ENCODE measurements around the gene ZNF614. TPM values are rescaled to one million over a fixed set of nuclear protein-coding genes. Genes with fewer than 3 reads are reported as not detected.
"Not testable (repeated sequence)": the region's sequence is repeated elsewhere in the genome, so short reads cannot be mapped to it uniquely, and the experiment has no call there.

ZNF614 gene
- total RNA-seq = 8.3 and 9.4 TPM in 2 replicates

DNA sequence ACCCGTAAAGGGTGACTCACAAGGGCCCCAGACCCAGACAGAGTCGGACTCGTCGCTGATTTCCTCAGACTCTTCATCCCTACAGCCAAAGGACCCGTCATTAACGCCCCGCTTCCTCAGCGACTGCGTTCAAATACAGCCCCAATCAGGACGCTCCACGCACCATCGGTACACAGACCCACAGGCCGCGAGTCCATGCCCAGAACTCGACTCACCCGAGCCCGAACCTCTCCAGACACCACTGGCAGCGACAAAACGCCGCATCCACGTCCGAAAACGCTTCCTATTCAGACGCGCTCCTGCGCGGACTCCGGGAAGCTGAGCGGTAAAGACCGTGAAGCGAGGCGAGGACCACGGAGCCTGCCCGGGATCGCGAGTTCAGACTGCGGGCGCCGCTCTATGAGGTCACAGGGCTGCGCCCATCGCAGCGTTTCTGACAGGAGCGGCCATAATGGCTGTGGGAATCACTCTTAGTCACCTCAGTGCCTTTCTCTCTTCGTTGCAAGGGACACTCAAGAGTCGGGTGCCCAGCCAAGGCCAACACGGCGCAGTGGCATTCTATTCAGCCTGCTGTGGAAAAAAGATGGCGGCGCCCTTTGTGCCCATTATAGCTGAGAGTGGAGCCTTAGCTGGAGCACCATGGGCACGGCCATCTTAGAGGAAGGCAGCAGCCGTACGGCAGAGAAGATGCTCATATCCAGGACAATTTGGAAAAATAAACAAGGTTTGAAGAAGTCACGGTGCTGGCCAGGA is at the start of gene ZNF614:
Gene ZNF614, minus strand, starts transcription at position 353 of the 753 bp plus-strand sequence. CDS start 2,634 bp downstream, outside the sequence.
- peak; percentile 79 to 95 for DNase-seq (ENCODE audit: low read depth in 2 of 2)

DNA sequence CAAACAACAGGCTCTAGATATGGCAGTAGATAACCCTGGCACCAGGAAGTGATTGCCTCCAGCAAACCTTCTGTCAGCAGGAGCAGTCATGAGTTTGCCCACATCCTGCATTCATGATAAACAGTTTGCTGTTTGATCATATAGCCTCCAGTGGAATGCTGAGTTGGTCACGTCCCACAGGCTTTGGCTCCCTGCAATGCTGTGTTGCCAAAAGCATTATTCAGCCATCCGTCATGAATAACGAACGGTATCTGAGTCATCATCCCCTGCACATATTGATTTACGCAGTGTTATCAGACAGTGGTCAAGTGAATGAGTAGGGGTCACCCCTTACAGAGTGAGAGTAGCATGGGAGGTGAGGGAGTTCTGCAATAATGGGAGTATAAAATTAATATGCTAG is 42.3 kb upstream of the ZNF614 start:
- no peak for DNase-seq (ENCODE audit: low read depth in 2 of 2)

DNA sequence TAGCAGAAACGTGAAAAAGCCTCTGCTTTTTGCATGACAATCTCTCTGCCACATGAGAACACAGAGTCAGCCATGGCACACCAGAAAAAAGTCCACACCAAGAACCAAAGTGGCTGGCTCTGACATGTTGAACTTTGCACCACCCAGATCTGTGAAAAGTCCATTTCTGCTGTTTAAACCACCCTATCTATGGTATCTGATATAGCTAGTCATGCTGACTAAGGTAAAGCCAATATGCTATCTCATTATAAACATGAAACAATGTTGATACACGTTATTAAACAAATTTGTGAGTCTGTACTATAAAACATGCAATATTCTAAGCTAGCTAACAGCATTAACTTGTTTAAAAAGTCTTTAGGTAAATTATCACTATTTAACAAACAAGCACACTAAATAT is 41.5 kb upstream of the ZNF614 start:
- DNase-seq (ENCODE audit: low read depth in 2 of 2) = no peak

DNA sequence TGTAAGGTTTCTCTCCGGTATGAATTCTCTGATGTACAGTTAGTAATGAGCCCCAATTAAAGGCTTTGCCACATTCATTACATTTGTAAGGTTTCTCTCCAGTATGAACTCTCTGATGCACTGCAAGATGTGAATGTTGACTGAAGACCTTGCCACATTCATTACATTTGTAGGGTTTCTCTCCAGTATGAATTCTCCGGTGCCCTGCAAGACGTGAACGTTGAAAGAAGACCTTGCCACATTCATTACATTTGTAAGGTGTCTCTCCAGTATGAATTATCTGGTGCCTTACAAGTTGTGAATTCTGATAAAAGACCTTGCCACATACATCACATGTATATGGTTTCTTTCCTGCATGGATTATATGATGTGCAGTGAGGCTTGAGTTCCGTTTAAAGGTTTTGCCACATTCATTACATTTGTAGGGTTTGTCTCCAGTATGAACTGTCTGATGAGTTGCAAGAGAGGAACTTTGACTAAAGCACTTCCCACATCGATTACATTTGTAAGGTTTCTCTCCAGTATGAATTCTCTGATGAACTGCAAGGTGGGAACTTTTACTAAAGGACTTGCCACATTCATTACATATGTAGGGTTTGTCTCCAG is 38.2 kb upstream of the ZNF614 start:
- no peak for DNase-seq (ENCODE audit: low read depth in 2 of 2)

DNA sequence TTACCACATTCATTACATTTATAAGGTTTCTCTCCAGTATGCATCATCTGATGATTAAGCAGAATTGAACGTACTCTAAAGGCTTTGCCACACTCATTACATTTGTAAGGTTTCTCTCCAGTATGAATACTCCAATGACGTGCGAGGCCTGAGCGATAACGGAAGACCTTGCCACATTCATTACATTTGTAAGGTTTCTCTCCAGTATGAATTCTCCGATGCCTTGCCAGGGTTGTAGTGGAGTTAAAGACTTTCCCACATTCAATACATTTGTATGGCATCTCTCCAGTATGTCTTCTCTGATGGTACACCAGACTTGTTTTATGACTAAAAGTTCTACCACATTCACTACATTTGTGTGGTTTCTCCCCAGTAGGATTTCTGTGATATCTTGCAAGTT is 37.2 kb upstream of the ZNF614 start:
- no peak for DNase-seq (ENCODE audit: low read depth in 2 of 2)

DNA sequence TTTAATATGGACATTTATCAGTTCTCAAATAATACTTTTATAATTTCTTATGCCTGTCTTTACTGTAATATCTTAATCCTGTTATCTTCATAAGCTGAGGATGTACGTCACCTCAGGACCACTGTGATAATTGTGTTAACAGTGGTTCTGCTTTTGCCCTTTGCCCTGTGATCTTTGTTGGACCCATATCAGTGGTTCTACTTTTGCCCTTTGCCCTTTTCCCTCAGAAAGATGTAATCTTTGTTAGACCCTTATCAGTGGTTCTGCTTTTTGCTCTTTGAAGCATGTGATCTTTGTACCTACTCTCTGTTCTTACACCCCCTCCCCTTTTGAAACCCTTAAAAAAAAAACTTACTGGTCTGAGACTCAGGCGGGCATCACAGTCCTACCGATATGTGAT is 28.3 kb upstream of the ZNF614 start:
- DNase-seq (ENCODE audit: low read depth in 2 of 2) = not testable (repeated sequence)

DNA sequence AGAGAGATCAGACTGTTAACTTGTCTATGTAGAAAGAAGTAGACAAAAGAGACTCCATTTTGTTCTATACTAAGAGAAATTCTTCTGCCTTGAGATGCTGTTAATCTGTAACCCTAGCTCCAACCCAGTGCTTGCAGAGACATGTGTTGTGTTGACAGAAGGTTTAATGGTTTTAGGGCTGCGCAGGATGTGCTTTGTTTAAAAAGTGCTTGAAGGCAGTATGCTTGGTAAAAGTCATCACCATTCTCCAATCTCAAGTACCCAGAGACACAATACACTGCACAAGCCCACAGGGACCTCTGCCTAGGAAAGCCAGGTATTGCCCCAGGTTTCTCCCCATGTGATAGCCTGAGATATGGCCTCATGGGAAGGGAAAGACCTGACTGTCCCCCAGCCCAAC is 23.6 kb upstream of the ZNF614 start:
- not testable (repeated sequence) for DNase-seq (ENCODE audit: low read depth in 2 of 2)

DNA sequence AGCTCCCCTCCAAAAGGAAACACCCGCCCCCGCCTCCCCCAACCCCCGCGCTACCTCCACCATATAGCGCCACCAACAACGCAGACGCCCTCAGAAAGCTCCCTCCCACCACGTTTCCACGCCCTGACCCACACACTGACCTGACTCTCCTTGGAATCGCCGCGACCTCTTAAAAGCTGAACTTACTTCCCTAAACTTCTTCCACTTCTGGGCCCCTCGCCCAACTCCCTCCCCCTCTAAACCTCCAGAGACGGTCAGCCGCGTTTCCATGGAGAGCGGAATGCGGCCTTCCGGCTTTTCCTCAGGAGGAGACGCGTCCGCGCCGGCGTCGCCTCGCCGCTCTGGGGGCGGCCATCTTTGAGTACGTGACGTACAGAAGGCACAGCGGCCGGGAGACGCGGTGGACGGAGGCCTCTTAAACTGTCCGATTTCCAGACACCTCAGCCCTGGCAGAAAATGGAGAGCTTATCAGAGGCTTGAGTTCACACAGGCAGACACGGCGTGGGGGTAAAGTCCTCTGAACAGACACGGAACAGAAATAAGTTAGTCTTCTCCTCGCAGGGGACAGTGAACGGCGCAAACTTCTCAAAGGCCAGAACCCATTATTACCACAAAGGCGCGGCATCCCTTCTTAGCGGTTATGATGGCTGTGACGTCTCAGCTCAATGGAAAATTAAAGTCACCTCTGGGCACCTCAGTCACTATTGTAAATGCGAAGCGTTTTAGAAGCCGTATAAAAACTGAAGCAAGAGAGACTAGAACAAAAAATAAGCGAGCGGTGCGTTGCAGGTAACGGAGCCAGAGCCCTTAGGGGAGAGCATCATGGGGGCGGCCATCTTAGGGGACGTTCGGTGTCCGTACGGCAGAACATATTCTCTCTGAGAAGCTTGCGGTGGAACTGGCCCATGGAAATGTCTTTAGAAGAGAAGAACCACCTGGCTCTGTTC is 20.6 kb upstream of the ZNF614 start, which contains the start of gene ZNF432:
Gene ZNF432, minus strand, starts transcription at position 284 of the 947 bp plus-strand sequence. CDS start 1,970 bp downstream, outside the sequence.
- DNase-seq (ENCODE audit: low read depth in 2 of 2) = peak; percentile 74 to 94

DNA sequence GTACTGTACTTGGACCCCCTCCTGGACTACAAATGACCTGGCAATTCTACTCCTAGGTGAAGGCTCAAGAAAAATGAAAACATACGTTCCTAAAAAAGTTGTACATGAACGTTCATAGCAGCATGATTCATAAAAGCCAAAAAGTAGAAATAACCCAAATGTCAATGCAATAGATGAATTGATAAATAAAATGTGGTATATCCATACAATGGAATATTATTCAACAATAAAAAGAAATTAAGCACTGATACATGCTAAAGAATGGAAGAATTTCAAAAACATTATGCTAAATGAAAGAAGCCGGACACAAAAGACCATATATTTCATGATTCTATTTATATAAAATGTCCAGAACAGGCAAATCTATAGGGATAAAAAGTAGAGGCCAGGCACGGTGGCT is 11.0 kb upstream of the ZNF614 start:
- DNase-seq (ENCODE audit: low read depth in 2 of 2) = no peak

DNA sequence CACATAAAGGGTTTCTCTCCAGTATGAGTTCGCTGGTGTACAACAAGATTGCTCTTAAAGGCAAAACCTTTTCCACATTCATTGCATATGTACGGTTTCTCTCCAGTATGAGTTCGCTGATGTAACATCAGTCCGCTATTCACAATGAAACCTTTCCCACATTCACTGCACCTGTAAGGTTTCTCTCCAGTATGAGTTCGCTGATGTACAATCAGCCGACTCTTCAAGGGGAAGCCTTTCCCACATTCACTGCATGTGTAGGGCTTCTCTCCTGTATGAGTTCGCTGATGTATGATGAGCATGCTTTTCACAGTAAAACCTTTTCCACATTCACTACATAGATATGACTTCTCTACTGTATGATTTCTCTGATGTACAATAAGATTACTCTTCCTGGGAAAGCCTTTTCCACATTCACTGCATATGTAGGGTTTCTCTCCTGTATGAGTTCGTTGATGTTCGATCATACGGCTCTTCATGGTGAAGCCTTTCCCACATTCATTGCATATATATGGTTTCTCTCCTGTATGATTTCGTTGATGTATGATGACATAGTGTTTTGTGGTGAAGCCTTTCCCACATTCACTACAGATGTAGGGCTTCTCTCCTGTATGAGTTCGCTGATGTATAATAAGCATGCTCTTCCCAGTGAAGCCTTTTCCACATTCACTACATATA is 6.0 kb upstream of the ZNF614 start:
- DNase-seq (ENCODE audit: low read depth in 2 of 2) = no peak

DNA sequence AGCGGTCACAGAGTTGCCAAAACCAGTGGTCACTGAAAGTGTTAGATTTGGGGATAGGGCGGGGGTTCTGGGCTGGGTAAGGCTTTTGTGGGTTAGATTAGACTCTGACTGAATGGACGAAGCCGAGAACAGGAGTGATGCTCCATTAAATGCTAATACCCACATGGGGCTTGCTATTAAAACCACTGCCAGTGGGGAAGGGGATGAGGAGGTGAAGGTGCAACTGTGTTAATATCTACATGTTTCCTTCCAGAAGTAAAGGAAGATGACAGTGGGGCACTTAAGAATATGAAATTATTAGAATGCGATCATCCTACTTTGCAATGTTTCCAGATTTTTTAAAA is 573 bp upstream of the ZNF614 start:
- no peak for DNase-seq (ENCODE audit: low read depth in 2 of 2)

DNA sequence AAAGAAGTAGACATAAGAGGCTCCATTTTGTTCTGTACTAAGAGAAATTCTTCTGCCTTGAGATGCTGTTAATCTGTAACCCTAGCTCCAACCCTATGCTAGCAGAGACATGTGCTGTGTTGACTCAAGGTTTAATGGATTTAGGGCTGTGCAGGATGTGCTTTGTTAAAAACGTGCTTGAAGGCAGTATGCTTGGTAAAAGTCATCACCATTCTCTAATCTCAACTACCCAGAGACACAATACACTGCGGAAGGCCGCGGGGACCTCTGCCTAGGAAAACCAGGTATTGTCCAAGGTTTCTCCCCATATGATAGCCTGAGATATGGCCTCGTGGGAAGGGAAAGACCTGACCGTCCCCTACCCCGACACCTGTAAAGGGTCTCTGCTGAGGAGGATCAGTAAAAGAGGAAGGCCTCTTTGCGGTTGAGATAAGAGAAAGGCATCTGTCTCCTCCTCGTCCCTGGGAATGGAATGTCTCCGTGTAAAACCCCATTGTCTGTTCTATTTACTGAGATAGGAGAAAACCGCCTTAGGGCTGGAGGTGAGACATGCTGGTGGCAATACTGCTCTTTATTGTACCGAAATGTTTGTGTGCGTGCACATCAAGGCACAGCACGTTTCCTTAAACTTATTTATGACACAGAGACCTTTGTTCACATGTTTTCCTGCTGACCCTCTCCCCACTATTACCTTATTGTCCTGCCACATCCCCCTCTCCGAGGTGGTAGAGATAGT is 1.8 kb downstream of the ZNF614 start:
- not testable (repeated sequence) for DNase-seq (ENCODE audit: low read depth in 2 of 2)

DNA sequence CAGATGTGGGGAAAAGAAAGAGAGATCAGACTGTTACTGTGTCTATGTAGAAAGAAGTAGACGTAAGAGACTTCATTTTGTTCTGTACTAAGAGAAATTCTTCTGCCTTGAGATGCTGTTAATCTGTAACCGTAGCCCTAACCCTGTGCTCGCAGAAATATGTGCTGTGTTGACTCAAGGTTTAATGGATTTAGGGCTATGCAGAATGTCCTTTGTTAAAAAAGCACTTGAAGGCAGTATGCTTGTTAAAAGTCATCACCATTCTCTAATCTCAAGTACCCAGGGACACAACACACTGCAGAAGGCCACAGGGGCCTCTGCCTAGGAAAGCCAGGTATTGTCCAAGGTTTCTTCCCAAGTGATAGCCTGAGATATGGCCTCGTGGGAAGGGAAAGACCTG is 3.7 kb downstream of the ZNF614 start:
- not testable (repeated sequence) for DNase-seq (ENCODE audit: low read depth in 2 of 2)

DNA sequence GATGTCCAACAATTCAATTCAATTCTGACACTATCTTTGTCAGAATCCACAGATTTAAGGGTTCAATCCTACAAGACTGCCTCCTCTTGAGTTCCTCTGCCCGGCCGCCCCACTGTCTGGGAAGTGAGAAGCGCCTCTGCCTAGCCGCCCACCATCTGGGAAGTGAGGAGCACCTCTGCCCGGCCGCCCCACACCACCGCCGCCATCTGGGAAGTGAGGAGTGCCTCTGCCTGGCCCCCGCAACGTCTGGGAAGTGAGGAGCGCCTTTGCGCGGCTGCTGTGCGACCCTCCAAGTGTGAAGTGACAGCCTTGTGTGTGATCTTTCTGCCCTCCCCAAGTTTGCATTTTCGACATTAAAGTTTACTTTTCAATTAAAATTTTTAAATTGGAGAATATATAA is 6.0 kb downstream of the ZNF614 start:
- no peak for DNase-seq (ENCODE audit: low read depth in 2 of 2)

DNA sequence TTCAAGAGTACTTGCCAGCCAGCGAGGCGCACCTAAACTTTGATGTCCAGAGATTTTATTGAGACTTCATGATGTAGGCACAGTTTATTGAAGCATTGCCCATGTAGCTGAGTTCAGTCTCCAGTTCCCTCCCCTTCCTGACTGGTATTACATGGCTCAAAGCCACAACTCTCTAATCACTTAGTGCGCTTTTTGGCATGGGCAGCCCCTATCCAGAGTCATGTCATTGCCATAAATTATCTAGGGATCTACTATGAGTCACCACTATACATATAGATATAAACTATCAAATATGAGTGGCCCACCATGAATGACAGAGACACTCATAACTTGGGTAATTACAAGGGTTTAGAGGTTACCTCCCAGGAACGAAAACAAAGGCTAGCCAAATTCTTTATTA is 7.7 kb downstream of the ZNF614 start:
- no peak for DNase-seq (ENCODE audit: low read depth in 2 of 2)

DNA sequence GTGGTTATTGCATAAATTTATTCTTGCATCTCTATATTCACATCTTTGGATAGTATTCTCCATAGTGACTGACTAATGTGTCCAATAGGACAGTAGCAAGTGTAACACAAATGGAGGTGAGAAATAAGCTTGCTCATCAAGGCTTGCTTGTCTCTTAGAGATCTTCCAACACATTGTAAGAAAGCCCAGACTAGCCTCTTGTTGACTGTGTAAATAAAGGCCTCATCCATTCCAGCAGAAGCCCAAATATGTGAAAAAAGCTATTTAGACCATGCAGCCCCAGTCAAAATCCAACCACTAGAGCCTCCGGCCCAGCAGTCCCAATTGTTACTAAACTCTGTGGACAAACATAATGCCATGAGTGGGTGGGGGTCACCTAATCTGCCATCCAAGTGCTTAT is 17.5 kb downstream of the ZNF614 start:
- DNase-seq (ENCODE audit: low read depth in 2 of 2) = no peak

DNA sequence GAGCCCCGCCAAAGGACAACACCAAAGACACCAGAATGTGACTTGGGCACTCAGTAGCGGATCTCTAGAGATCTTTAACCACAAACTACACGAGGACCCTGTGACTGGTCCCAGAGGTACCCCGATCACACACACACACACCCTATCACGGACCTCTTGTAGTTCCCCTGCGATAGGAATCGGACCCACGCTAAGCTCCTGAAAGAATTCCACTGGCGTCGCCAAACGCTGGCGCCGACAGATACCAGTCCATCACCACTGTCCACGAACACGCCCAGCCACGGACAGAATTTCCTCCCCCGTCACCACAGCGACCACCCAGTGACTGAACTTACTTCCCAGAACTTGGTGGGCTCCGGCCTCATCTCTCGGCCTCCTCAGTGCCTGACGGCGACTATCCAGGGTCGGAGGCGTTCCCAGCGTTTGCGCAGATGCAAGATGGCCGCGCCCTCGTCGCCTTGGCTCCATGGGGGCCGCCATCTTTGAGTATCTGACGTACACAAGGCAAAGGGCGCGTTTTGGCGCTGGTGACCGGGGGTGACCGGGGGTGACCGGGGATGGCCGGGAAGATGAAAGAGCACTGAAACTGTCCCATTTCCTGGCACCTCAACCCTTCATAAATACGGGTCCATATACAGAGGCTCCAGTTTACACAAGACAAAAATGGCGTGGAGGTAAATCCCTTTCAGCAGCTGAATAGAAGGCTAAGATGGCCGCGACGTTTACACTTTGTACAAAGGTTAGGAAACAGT is 20.2 kb downstream of the ZNF614 start, which contains the start of gene ZNF615:
Gene ZNF615, minus strand, starts transcription at position 406 of the 752 bp plus-strand sequence. CDS start 4,500 bp downstream, outside the sequence.
- DNase-seq (ENCODE audit: low read depth in 2 of 2) = peak; percentile 68 to 89

DNA sequence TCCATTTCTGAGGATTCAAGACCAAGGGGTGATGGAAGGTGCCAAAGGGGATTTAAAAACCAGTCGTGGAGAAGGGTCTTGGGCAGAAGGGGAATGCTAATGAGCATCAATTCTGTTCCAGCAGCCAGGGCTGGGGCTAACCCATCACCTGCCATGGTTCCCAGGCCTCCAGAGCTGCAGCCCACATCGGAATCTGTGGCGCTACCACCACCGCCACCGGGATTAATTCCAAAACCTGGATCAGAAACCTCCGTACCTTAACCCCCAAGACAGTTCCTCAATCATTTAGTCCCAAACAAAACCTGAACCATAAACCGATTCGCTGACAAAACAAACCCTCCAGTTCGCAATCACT is 20.8 kb downstream of the ZNF614 start:
- DNase-seq (ENCODE audit: low read depth in 2 of 2) = peak in 1 of 2 donors; percentile 5

DNA sequence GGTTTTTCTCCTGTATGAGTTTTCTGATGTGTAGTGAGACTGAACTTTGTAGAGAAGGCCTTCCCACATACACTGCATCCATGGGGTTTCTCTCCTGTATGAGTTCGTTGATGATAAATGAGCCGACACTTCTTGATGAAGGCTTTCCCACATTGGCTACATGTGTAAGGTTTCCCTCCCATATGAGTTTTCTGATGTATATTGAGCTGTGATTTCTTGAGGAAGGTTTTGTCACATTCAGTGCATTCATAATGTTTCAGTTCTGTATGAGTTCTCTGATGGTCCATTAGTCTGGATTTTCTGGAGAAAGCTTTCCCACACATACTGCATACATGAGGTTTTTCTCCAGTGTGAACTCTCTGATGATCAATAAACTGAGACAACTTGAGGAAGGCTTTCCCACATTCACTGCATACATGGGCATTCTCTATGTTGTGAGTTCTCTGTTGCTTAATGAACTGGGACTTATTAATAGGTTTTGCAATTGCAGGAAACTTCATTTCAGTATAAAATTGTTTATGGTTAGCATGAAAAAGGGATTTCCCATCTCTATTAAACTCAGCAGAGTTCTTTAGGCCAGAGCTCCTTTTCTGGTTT is 34.0 kb downstream of the ZNF614 start:
- DNase-seq (ENCODE audit: low read depth in 2 of 2) = no peak

DNA sequence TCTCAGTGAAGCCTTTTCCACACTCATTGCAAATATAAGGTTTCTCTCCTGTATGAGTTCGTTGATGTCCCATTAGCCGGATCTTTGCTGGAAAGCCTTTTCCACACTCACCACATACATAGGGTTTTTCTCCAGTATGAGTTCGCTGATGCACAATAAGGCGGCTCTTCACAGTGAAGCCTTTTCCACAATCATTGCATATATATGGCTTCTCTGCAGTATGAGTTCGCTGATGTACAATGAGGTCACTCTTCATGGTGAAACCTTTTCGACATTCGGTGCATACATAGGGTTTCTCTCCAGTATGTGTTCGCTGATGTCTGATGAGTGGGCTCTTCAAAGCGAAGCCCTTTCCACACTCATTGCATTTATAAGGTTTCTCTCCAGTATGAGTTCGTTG is 34.8 kb downstream of the ZNF614 start:
- DNase-seq (ENCODE audit: low read depth in 2 of 2) = no peak

Data from dermis microvascular lymphatic vessel endothelial cell (primary cell).